B cell (primary cell): ENCODE data around the gene IL3RA. TPM values are rescaled to one million over a fixed set of nuclear protein-coding genes. Genes with fewer than 3 reads are reported as not detected.

Experiments used
- ATAC-seq: fragments of 200-7000 bp; cut with Tn5 transposase; one replicate; pipeline ENCODE4 v1.10.0; 2021; ENCODE audit warnings: low read depth, mild to moderate bottlenecking, moderate number of reproducible peaks, moderate library complexity
- CTCF ChIA-PET: fragments of 350-600 bp; sonication (Branson Sonifier 250); formaldehyde crosslinking; loops from one replicate; lab custom pipeline; 2021; ENCODE audit warnings: antibody characterized with exemption, inconsistent platforms; lab: Charles Lee
- POLR2A ChIA-PET: fragments of 350-600 bp; sonication (Branson Sonifier 250); formaldehyde crosslinking; loops from one replicate; lab custom pipeline; 2021; ENCODE audit warnings: antibody characterized with exemption; lab: Charles Lee
- DNase-seq: peaks from one replicate; pipeline ENCODE4 v3.0.0; 2013
- H2AFZ ChIP-seq: 2 replicates; pipeline ENCODE4 v1.6.1; 2012; ENCODE audit warnings: mild to moderate bottlenecking, low read depth, low read length; ENCODE audit not compliant: insufficient read depth, poor library complexity, severe bottlenecking
- H3K27ac ChIP-seq, 2 donors: 1 replicate in 1 of 2; 2 replicates in 1 of 2; pipeline ENCODE4 v1.5.1; 2012 to 2013; ENCODE audit warnings: low read length in 2 of 2, mild to moderate bottlenecking in 2 of 2, moderate library complexity in 1 of 2
- H3K27me3 ChIP-seq, 4 experiments: fragments of 200-600 bp in 1 of 4; sonication (generic) in 1 of 4; replicated peaks in 1 of 4; 1 replicate in 2 of 4; 2 replicates in 2 of 4; pipeline versions ENCODE4 v1.6.1 to v1.7.0; 2013 to 2016; ENCODE audit warnings: low read length in 3 of 4, mild to moderate bottlenecking in 2 of 4, mixed read lengths in 1 of 4, moderate library complexity in 1 of 4; ENCODE audit not compliant: insufficient read depth in 4 of 4, control insufficient read depth in 3 of 4; ENCODE audit errors: control extremely low read depth in 1 of 4
- H3K36me3 ChIP-seq, 2 experiments: replicated peaks in 1 of 2; 1 replicate in 1 of 2; 2 replicates in 1 of 2; pipeline versions ENCODE4 v1.6.1 to v1.7.1; 2013; ENCODE audit warnings: low read length in 1 of 2; ENCODE audit not compliant: insufficient read depth in 2 of 2, control insufficient read depth in 1 of 2; ENCODE audit errors: control extremely low read depth in 1 of 2, extremely low read depth in 1 of 2
- H3K4me1 ChIP-seq, 2 donors: fragments of 200-600 bp in 1 of 2; sonication (generic) in 1 of 2; 1 replicate in 1 of 2; 2 replicates in 1 of 2; pipeline versions ENCODE4 v1.5.1 to v1.6.1; 2013 to 2017; ENCODE audit warnings: low read length in 2 of 2; ENCODE audit not compliant: control insufficient read depth in 2 of 2, insufficient read depth in 2 of 2
- H3K4me2 ChIP-seq: replicated peaks from 2 replicates; pipeline ENCODE3; 2012; ENCODE audit warnings: mild to moderate bottlenecking, low read depth, low read length; ENCODE audit not compliant: poor library complexity, severe bottlenecking
- H3K4me3 ChIP-seq, 5 experiments: fragments of 200-600 bp in 1 of 5; sonication (generic) in 1 of 5; 1 replicate in 3 of 5; 2 replicates in 2 of 5; pipeline versions ENCODE4 v1.5.1 to v1.7.0; 2011 to 2016; ENCODE audit warnings: low read length in 4 of 5, mild to moderate bottlenecking in 4 of 5, low read depth in 2 of 5, control low read depth in 1 of 5, moderate library complexity in 1 of 5; ENCODE audit not compliant: insufficient read depth in 1 of 5; ENCODE audit errors: control extremely low read depth in 1 of 5, extremely low read depth in 1 of 5
- H3K79me2 ChIP-seq: fragments of 200-600 bp; sonication (generic); one replicate; pipeline ENCODE4 v1.6.0; 2016; ENCODE audit warnings: low read length; ENCODE audit not compliant: control insufficient read depth, insufficient read depth
- H3K9ac ChIP-seq: fragments of 200-600 bp; sonication (generic); 2 replicates; pipeline ENCODE4 v1.6.1; 2017; ENCODE audit warnings: mild to moderate bottlenecking, low read length, moderate library complexity
- H3K9me3 ChIP-seq, 3 donors: one replicate each; pipeline versions ENCODE4 v1.6.1 to v1.7.1; 2013; ENCODE audit warnings: low read length in 2 of 3; ENCODE audit not compliant: control insufficient read depth in 2 of 3, insufficient read depth in 1 of 3; ENCODE audit errors: control extremely low read depth in 1 of 3
- H4K20me1 ChIP-seq: 2 replicates; pipeline ENCODE4 v1.6.0; 2012; ENCODE audit warnings: mild to moderate bottlenecking, low read length; ENCODE audit not compliant: insufficient read depth, control insufficient read depth, poor library complexity, severe bottlenecking
- H3K27ac Mint-ChIP-seq: one replicate; pipeline ENCODE4 v1.8.0; 2021; ENCODE audit warnings: mixed read lengths
- H3K27me3 Mint-ChIP-seq: one replicate; pipeline ENCODE4 v1.8.0; 2021; ENCODE audit warnings: mixed read lengths
- H3K4me1 Mint-ChIP-seq: one replicate; pipeline ENCODE4 v1.8.0; 2021; ENCODE audit warnings: mixed read lengths
- H3K4me3 Mint-ChIP-seq: one replicate; pipeline ENCODE4 v1.8.0; 2021; ENCODE audit warnings: mixed read lengths
- H3K9me3 Mint-ChIP-seq: one replicate; pipeline ENCODE4 v1.8.0; 2022; ENCODE audit warnings: mixed read lengths; ENCODE audit not compliant: insufficient read depth
- CTCF ChIP-seq: fragments of 200-600 bp; IDR thresholded peaks from one replicate; pipeline ENCODE4 v1.8.0; 2022; ENCODE audit warnings: antibody characterized with exemption, mild to moderate bottlenecking
- EZH2 ChIP-seq: IDR thresholded peaks from 2 replicates; pipeline ENCODE4 v1.6.1; 2012; ENCODE audit warnings: borderline replicate concordance, low read depth, mild to moderate bottlenecking, moderate library complexity, low read length; ENCODE audit not compliant: insufficient read depth, poor library complexity, severe bottlenecking
- WGBS: methylation state at CpG from one replicate; pipeline ENCODE4 v1.1.5; 2013; ENCODE audit warnings: missing lambda C conversion rate; ENCODE audit not compliant: insufficient coverage; 5-methylcytosine and 5-hydroxymethylcytosine counted together
- intact Hi-C: fragments of 100-400 bp; cut with micrococcal nuclease; formaldehyde crosslinking; loops from one replicate; pipeline ENCODE4 v1.10.0; 2022
- polyA plus RNA-seq: library from polyadenylated mRNA; depleted of rRNA; stranded (reverse); fragments of >200 nt; gene quantifications from 2 replicates; pipeline ENCODE4 v1.2.3, GENCODE V29; 2012
- total RNA-seq, 2 donors: library from RNA; stranded (reverse); fragments of 120-200 nt in 1 of 2; gene quantifications; 1 replicate in 1 of 2; 2 replicates in 1 of 2; pipeline versions ENCODE4 v1.2.3 to v1.2.4, GENCODE V29; 2013 to 2022

The IL3RA gene
- total and polyA plus RNA-seq, 2 donors (not counting 1 experiment from before 2014, with no cell fraction given) = 1.6 to 31.6 TPM

GRCh38 chrX:1397001-1397400 is 60.4 kb downstream of the IL3RA start:
- H3K27ac Mint-ChIP-seq = no peak overlapping the region
- no peak overlapping the region for H3K4me3 Mint-ChIP-seq
- intact Hi-C loops = loop anchor here (10.0 kb wide), 1 partner anchor 1128 kb away; no protein-coding TSS in a partner anchor
- no peaks in the 10 kb centered on the region for H3K9me3 ChIP-seq
- H3K4me2 ChIP-seq = no peak overlapping the region
- 99% methylated on average over 14 of the region's 15 CpGs for WGBS
- peaks cover 0 to 29% of the 10 kb centered on the region in 2 experiments for H3K36me3 ChIP-seq
- H3K27ac ChIP-seq = no peak overlapping the region
- peaks cover 5 to 6% of the 10 kb centered on the region in 2 donors for H3K4me1 ChIP-seq
- no peaks in the 10 kb centered on the region for H3K27me3 Mint-ChIP-seq
- peaks cover 15% of the 10 kb centered on the region for H3K4me1 Mint-ChIP-seq
- TF ChIP-seq EZH2 (no peak), CTCF (no peak)
- H3K9me3 Mint-ChIP-seq = no peaks in the 10 kb centered on the region
- ChIA-PET CTCF (no interaction called here), POLR2A (no interaction called here)
- H4K20me1 ChIP-seq = peaks cover 43% of the 10 kb centered on the region
- DNase-seq (no peak), ATAC-seq (no peak)
- no peak overlapping the region for H3K9ac ChIP-seq
- peaks cover 41% of the 10 kb centered on the region for H3K79me2 ChIP-seq
- no peak overlapping the region for H3K4me3 ChIP-seq
- no peaks in the 10 kb centered on the region for H3K27me3 ChIP-seq
- H2AFZ ChIP-seq = no peak overlapping the region

- 98% methylated on average over 20 of the region's 29 CpGs for WGBS
- ChIA-PET POLR2A (no interaction called here), CTCF (no interaction called here)
- intact Hi-C loops = loop anchor here (10.0 kb wide), 1 partner anchor 1127 kb away; no protein-coding TSS in a partner anchor
- H3K79me2 ChIP-seq = peaks cover 36% of the 10 kb centered on the region
- H4K20me1 ChIP-seq = peaks cover 45% of the 10 kb centered on the region
- no peaks in the 10 kb centered on the region for H3K9me3 Mint-ChIP-seq
- no peak overlapping the region for H3K9ac ChIP-seq
- no peak overlapping the region for H3K4me3 Mint-ChIP-seq
- TF ChIP-seq CTCF (no peak), EZH2 (no peak)
- DNase-seq = no peak
- no peaks in the 10 kb centered on the region for H3K27me3 Mint-ChIP-seq
- H3K9me3 ChIP-seq = no peaks in the 10 kb centered on the region
- H3K27me3 ChIP-seq = no peaks in the 10 kb centered on the region
- no peak overlapping the region for H3K27ac Mint-ChIP-seq
- H2AFZ ChIP-seq = no peak overlapping the region
- H3K4me1 Mint-ChIP-seq = peaks cover 15% of the 10 kb centered on the region
- no peak overlapping the region for H3K27ac ChIP-seq
- no peak for ATAC-seq
- H3K4me2 ChIP-seq = no peak overlapping the region
- H3K4me1 ChIP-seq = peaks cover 5 to 6% of the 10 kb centered on the region in 2 donors
- no peak overlapping the region for H3K4me3 ChIP-seq
- peaks cover 0 to 29% of the 10 kb centered on the region in 2 experiments for H3K36me3 ChIP-seq
Observed at GRCh38 chrX:1397441-1398270, 61.1 kb downstream of the IL3RA start.
